HG02943 (cell line): ENCODE measurements around the gene NBPF1.
"Not testable (repeated sequence)": the region's sequence is repeated elsewhere in the genome, so short reads cannot be mapped to it uniquely, and the experiment has no call there.

ENCODE experiments used
- ATAC-seq: cut with Tn5 transposase; IDR thresholded peaks from one replicate; pipeline ENCODE4 v1.9.1; 2021; ENCODE audit warnings: mild to moderate bottlenecking, low read depth, moderate library complexity; ENCODE audit not compliant: unreplicated experiment

NBPF1 gene

DNA sequence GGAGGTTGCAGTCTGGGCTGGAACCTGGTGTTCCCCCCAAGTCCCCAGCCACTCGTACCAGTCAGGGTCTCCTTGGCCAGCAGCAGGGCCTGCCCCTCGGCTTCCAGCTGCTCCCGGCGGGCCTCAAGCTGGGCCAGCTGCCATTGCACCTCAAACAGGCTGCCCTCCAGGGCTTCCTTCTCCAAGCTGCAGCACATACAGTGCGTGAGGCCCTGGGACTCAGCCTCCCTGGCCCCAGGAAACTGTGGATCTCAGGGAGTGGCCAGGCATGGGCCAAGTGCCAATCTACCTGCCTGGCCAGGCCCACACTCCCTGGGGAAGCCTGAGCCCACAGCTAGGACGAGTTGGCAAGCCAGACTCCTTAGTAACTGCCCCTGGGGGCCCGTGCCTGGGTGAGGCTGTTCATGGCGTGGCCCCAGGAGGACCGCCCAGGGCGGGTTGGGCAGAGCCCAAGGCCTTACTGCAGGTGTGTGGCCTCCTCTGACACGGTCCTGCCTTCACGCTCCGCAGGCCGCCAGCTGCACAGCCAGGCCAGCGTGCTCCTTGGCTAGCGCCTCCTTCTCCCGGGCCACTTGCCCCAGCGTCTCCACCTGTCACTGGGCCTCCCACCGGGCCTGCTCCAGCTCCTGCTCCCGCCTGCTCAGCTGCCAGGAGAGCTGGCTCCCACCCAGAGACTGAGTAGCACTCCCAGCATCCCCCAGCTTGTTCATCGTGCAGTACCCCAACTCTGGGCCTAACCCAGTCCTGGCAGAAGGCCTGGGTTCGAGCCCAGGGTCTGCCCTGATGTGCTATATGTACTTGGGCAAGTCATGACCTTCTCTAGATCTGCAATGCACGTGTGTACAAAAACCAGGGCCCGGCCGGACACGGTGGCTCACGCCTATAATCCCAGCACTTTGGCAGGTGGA lies 10.7 kb upstream of the NBPF1 start:
- not testable (repeated sequence) for ATAC-seq

- not testable (repeated sequence) for ATAC-seq
Observed at GRCh38 chr1:16623337-16623736, 10.0 kb upstream of the NBPF1 start.

DNA sequence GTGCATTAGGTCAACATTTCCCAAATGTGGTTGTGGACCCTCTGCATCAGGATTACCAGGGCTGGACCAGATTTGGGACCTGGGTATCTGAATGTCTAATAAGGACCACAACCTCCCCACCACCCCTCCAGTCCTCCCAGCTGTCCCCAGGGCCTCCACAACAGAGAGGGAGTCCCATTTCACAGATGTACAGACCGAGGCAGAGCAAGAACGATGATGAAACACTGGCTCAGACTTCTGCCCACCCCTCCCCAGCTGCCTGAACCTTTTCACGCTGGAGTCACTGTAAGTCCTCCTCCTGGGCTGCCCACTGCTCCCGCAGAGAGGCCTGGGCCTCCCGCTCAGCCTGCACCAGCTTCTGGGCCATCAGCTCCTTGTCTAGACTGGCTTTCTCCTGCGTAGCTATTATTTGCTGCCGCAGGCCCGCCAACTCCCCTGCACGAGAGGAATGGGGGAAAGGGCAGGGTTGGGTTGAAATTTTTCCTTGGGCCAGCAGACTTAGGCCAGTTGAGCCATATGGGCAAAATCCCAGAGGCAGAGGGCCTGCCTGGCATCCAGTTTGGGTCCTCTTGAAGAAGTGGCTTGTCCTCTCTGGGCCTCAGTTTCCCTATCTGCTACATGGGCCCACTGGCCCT lies 8.4 kb upstream of the NBPF1 start:
- ATAC-seq = not testable (repeated sequence)

DNA sequence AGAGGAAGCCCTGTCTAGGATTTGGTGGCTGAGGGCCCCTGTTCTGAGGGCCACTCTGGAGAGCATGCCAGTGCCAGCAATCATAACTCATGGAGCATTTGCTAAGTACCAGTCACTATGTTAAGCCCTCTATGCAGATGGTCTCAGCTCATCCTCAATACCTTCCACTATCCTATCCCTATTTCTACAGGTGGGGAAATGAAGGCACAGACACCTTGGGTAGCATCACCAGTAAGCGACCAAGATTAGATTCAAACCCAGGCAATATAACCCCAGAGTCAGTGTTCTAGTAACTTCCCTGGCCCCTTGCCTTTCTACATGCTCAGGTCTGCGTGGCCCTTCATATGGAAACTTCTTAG lies 7.9 kb upstream of the NBPF1 start:
- no peak for ATAC-seq

DNA sequence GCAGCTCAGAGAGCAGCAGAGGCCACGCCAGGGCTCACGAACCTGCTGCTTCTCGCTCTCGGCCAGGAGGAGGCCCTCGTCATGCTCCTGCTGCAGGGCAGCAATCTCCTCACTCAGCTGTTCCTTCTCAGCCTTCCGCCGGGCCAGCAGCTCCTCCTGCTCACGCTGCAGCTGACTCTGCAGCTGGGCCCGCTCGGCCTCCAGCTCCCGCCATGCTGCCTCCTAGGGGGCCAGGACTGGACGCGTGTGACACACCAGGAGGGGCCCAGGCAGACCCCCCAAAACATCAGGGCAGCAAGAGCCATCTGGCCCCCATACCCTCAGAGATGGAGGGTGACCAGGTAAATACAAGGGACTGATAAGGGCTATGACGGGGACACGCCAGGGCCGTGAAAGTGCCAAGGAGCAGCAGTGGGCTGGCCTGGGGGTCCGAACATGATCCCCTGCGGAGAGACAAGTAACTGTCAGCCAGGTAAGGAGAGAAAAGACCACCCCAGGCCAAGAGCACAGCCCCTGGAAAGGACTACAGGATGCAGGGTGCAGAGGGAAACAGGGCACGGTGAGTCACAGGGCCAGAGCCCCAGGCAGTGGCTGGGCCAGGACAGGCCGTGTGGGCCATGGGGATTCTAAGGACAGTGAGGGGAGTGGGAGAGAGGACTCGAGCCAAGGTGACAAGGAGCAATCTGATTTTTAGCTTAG lies 6.6 kb upstream of the NBPF1 start:
- ATAC-seq = not testable (repeated sequence)

DNA sequence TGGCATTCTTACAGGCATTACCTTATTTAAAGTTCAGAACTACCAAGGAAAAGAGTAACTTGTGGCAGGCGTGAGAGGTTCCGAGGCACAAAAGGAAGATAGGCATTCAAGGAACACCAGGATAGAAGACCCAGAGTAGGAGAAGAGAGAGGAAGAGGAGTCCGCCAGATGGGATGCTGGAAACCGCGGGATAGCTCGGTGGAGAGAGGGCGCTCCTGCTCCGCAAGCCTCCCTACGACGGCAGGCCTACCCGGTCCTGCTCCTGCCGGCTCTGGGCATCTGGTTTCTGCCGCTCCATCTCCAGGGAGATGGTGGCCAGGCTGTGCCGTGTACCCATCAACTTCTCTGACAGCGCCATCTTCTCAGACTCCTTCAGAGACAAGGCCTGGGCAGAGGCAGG lies 5.4 kb upstream of the NBPF1 start:
- no peak for ATAC-seq

DNA sequence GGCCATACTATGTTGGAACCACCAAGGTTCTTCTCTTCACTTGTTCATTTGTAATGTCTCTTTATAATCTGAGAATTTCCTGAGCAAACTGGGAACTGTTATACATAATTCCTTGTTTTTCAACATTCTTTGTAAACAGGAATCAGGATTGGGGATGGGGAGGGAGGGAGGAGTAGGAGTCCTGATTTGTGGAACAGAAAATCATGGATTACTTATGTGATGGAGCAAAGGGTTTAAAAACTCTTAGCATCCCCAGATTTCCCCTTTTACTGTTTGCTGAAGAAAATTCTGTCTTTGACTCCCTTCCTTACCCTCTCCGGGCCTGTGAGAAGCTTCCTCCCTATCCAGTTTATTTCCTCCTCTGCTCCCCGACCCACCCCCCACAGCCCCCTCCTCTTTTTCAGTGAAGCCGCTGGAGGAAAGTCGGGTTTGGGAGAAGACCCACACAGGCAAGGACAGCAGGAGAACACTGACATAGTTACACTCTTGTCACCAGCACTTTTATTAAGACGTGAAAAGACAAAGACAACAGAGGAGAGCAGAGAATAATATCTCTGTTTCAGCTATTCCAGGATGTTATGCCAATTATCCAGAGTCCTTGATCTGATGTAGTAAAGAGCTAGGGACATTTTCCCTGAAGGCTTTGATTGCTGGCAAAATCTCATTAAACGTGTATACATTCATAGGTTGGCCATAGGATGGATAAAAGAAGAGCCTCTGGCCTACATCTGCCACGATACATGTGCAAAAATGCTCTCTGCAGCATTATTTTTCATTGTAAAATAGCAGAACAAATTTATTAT lies 4.6 kb upstream of the NBPF1 start:
- no peak for ATAC-seq

- no peak for ATAC-seq
Observed at GRCh38 chr1:16617114-16617631, 3.8 kb upstream of the NBPF1 start.

DNA sequence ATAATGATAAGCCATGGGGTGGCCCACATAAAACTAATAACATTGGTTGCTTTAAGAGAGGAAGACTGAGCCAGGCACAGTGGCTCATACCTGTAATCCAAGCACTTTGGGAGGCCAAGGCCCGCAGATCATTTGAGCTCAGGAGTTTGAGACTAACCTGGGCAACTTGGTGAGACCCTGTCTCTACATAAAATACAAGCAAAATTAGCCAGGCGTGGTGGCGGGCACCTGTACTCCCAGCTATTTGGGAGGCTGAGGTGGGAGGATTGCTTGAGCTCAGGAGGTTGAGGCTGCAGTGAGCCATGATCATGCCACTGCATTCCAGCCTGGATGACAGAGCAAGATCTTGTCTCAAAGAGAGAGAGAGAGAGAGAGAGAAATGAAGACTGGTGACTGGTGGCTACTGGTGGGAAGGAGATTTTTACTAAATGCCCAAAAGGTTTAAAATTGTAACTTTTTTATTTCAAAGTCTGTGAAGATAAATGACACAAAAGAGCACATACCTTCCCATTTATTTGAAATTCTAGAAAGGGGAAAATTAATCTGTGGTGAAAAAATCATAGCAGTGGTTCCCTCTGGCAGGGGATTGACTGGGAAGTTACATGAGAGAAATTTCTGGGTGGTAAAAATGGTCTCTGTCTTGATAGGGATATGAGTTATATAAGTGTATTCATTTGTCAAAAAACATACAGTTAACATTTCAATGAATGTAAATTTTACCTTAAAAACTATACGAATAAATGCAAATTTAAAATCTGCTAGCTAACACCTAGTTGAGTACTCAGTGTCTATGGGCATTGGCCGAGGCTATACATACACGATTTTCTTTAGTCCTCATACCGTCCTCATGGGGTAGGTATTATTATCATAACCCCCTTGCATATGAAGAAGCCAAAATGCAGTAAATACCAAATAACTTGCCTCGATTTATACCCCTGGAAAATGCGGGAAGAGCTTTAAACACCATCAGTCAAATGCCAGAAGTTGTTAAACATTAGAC lies 2.2 kb upstream of the NBPF1 start:
- ATAC-seq = no peak

GRCh38 chr1:16614361-16615252 lies 1.2 kb upstream of the NBPF1 start:
- ATAC-seq = no peak

- no peak for ATAC-seq
Observed at GRCh38 chr1:16612332-16613172, 812 bp downstream of the NBPF1 start.

- ATAC-seq = not testable (repeated sequence)
Observed at GRCh38 chr1:16611981-16612331, 1.4 kb downstream of the NBPF1 start.

GRCh38 chr1:16611164-16611563 lies 2.2 kb downstream of the NBPF1 start:
- ATAC-seq = not testable (repeated sequence)

- ATAC-seq = not testable (repeated sequence)
Observed at GRCh38 chr1:16610553-16610952, 2.8 kb downstream of the NBPF1 start.

GRCh38 chr1:16609761-16610160 lies 3.6 kb downstream of the NBPF1 start:
- ATAC-seq = not testable (repeated sequence)

- ATAC-seq = no peak
Observed at GRCh38 chr1:16608838-16609560, 4.4 kb downstream of the NBPF1 start.
